K562 (cell line): ENCODE data around the gene CERS6. TPM values are rescaled to one million over a fixed set of nuclear protein-coding genes. Genes with fewer than 3 reads are reported as not detected.

Experiments used
- ATAC-seq: fragments of 200-7000 bp; cut with Tn5 transposase; 3 replicates; pipeline ENCODE4 v1.9.1; 2020; ENCODE audit warnings: moderate library complexity
- BruUV-seq: library from RNA; stranded (reverse); fragments of 400-500 nt; replicated peaks from 2 replicates; lab custom pipeline; 2021; lab: Mats Ljungman, UMichigan
- CTCF ChIA-PET: fragments of 300-600 bp; formaldehyde crosslinking; extraction: SDS; loops from one replicate; lab custom pipeline; 2021; ENCODE audit warnings: low intra/inter-chr PET ratio; lab: Yijun Ruan, JAX
- POLR2A ChIA-PET: fragments of 300-600, 350-650 bp; sonication (Branson Sonifier 250); formaldehyde crosslinking; extraction: SDS; loops from one replicate; lab custom pipeline; 2021; ENCODE audit warnings: antibody characterized with exemption, inconsistent platforms; lab: Yijun Ruan, JAX
- DNase-seq, 4 experiments: peaks; one replicate each; pipeline versions ENCODE4 v3.0.0 to v3.0.0-alpha.2; 2011 to 2018; ENCODE audit warnings: low spot score in 3 of 4, mixed read lengths in 3 of 4; ENCODE audit errors: extremely low read depth in 1 of 4
- FAIRE-seq: peaks from 2 replicates; lab custom pipeline; 2011; peaks lifted over from hg19 to GRCh38; lab: Jason Lieb, UNC
- H2AFZ ChIP-seq: 2 replicates; pipeline ENCODE4 v1.6.0; 2011; ENCODE audit warnings: low read depth, low read length, control low read depth, inconsistent platforms
- H3K27ac ChIP-seq: fragments of 200-600 bp; 3 replicates; pipeline ENCODE4 v1.8.0; 2011; ENCODE audit warnings: low read depth, mild to moderate bottlenecking, control low read depth, inconsistent platforms, low read length, moderate library complexity, mixed read lengths; ENCODE audit errors: extremely low read depth
- H3K27me3 ChIP-seq, 2 experiments: fragments of 300-600 bp in 1 of 2; 2 replicates in 1 of 2; 3 replicates in 1 of 2; pipeline versions ENCODE4 v1.6.0 to v1.8.0; 2011; ENCODE audit warnings: inconsistent platforms in 2 of 2, low read length in 2 of 2, mild to moderate bottlenecking in 1 of 2, mixed read lengths in 1 of 2, moderate library complexity in 1 of 2; ENCODE audit not compliant: control insufficient read depth in 2 of 2, insufficient read depth in 2 of 2
- H3K36me3 ChIP-seq: fragments of 300-600 bp; 3 replicates; pipeline ENCODE4 v1.8.0; 2011; ENCODE audit warnings: mild to moderate bottlenecking, low read length, inconsistent platforms; ENCODE audit not compliant: control insufficient read depth, insufficient read depth
- H3K4me1 ChIP-seq, 2 experiments: fragments of 200-600 bp in 1 of 2; replicated peaks in 1 of 2; 2 replicates in 1 of 2; 3 replicates in 1 of 2; pipeline versions ENCODE4 v1.5.1 to v1.8.0; 2011; ENCODE audit warnings: inconsistent platforms in 2 of 2, low read length in 2 of 2, mild to moderate bottlenecking in 1 of 2, mixed read lengths in 1 of 2, moderate library complexity in 1 of 2; ENCODE audit not compliant: control insufficient read depth in 2 of 2, insufficient read depth in 2 of 2
- H3K4me2 ChIP-seq: 2 replicates; pipeline ENCODE4 v1.6.1; 2011; ENCODE audit warnings: low read length, control low read depth, inconsistent platforms, mixed read lengths; ENCODE audit not compliant: insufficient read depth
- H3K4me3 ChIP-seq: fragments of 200-600 bp; sonication (generic), shearing (Covaris generic); 2 replicates; pipeline ENCODE4 v1.5.1; 2016; ENCODE audit warnings: control low read depth, inconsistent platforms
- H3K79me2 ChIP-seq: fragments of 200-600 bp; 3 replicates; pipeline ENCODE4 v1.8.0; 2011; ENCODE audit warnings: low read length, inconsistent platforms; ENCODE audit not compliant: control insufficient read depth, insufficient read depth
- H3K9ac ChIP-seq, 2 experiments: 2 replicates each; pipeline versions ENCODE4 v1.6.0 to v1.6.1; 2011; ENCODE audit warnings: low read depth in 2 of 2, low read length in 2 of 2, control low read depth in 1 of 2, inconsistent platforms in 1 of 2, mild to moderate bottlenecking in 1 of 2, mixed read lengths in 1 of 2; ENCODE audit not compliant: insufficient read depth in 1 of 2
- H3K9me1 ChIP-seq: one replicate; pipeline ENCODE4 v1.6.0; 2011; ENCODE audit warnings: inconsistent platforms, mild to moderate bottlenecking, low read length, moderate library complexity; ENCODE audit not compliant: control insufficient read depth, insufficient read depth
- H3K9me3 ChIP-seq: replicated peaks from 2 replicates; pipeline ENCODE4 v1.5.1; 2011; ENCODE audit warnings: low read depth, low read length, inconsistent platforms; ENCODE audit not compliant: control insufficient read depth, insufficient read depth
- H4K20me1 ChIP-seq: replicated peaks from 2 replicates; pipeline ENCODE4 v1.6.1; 2011; ENCODE audit warnings: low read length, inconsistent platforms, mixed read lengths; ENCODE audit not compliant: control insufficient read depth, insufficient read depth
- E2F3 ChIP-seq: fragments of 250-450 bp; sonication (Bioruptor Pico); IDR thresholded peaks from 2 replicates; pipeline ENCODE4 v1.4.0; 2020; ENCODE audit warnings: mild to moderate bottlenecking
- HDAC1 ChIP-seq, 2 experiments: fragments of 450-650 bp; IDR thresholded peaks; 2 replicates each; pipeline ENCODE4 v1.6.1; 2016 to 2017; ENCODE audit warnings: inconsistent platforms in 1 of 2, mild to moderate bottlenecking in 1 of 2, moderate library complexity in 1 of 2
- JUND ChIP-seq, 2 experiments: IDR thresholded peaks; 2 replicates in 1 of 2; 3 replicates in 1 of 2; pipeline ENCODE4 v1.6.1; 2011; ENCODE audit warnings: borderline replicate concordance in 2 of 2, low read depth in 2 of 2, low read length in 2 of 2, improper control_type of control experiment in 1 of 2, missing biosample characterization in 1 of 2, missing genetic modification characterization in 1 of 2, missing genetic modification reagents in 1 of 2
- MTA1 ChIP-seq: fragments of 450-650 bp; IDR thresholded peaks from 2 replicates; pipeline ENCODE4 v1.6.1; 2017; ENCODE audit warnings: borderline replicate concordance
- NEUROD1 ChIP-seq: fragments of 150-350 bp; IDR thresholded peaks from 2 replicates; pipeline ENCODE4 v1.6.1; 2014; ENCODE audit warnings: borderline replicate concordance, low read length, low read depth; ENCODE audit not compliant: partially characterized antibody
- NFIC ChIP-seq: fragments of 450-650 bp; IDR thresholded peaks from 2 replicates; pipeline ENCODE4 v1.6.1; 2017; ENCODE audit warnings: mild to moderate bottlenecking, inconsistent platforms
- RBM22 ChIP-seq: fragments of 200-400 bp; formaldehyde crosslinking; IDR thresholded peaks from 2 replicates; pipeline ENCODE4 v1.6.1; 2018; ENCODE audit warnings: low read length, low read depth; ENCODE audit not compliant: poor library complexity, severe bottlenecking
- RCOR1 ChIP-seq, 2 experiments: IDR thresholded peaks; 2 replicates each; pipeline ENCODE4 v1.6.1; 2012; ENCODE audit warnings: low read depth in 2 of 2, low read length in 2 of 2, borderline replicate concordance in 1 of 2, improper control_type of control experiment in 1 of 2
- SLC30A9 ChIP-seq: fragments of 250-450 bp; sonication (Bioruptor Pico); IDR thresholded peaks from 2 replicates; pipeline ENCODE4 v1.8.0; 2022; ENCODE audit warnings: mild to moderate bottlenecking, moderate library complexity
- TAF15 ChIP-seq: fragments of 200-400 bp; formaldehyde crosslinking; IDR thresholded peaks from 2 replicates; pipeline ENCODE4 v1.6.1; 2017; ENCODE audit warnings: mild to moderate bottlenecking, low read depth, low read length, moderate library complexity
- ZNF146 ChIP-seq: IDR thresholded peaks from one replicate; pipeline ENCODE4 v1.6.1; 2018; ENCODE audit warnings: missing compliant biosample characterization; ENCODE audit not compliant: unreplicated experiment
- ZNF239 ChIP-seq: fragments of 250-450 bp; sonication (Bioruptor Pico); IDR thresholded peaks from 2 replicates; pipeline ENCODE4 v1.4.0; 2020; ENCODE audit warnings: mild to moderate bottlenecking
- ZNF274 ChIP-seq: IDR thresholded peaks from 2 replicates; pipeline ENCODE4 v1.6.1; 2011; ENCODE audit warnings: low read depth, mild to moderate bottlenecking, low read length, moderate library complexity, borderline replicate concordance
- ZNF444 ChIP-seq: fragments of 250-450 bp; sonication (Bioruptor Pico); IDR thresholded peaks from 2 replicates; pipeline ENCODE4 v1.4.0; 2020; ENCODE audit warnings: mild to moderate bottlenecking, moderate library complexity
- ZNF766 ChIP-seq: fragments of 200-800 bp; sonication (Bioruptor generic); conservative IDR thresholded peaks from 2 replicates; pipeline ENCODE4 v1.6.1; 2016; ENCODE audit warnings: missing genetic modification characterization, missing compliant biosample characterization
- ZNF79 ChIP-seq: fragments of 250-450 bp; sonication (Bioruptor Pico); IDR thresholded peaks from 2 replicates; pipeline ENCODE4 v1.4.0; 2020; ENCODE audit warnings: low read depth, mild to moderate bottlenecking, moderate library complexity
- WGBS: fragments of 100-300 bp; shearing (Covaris generic); methylation state at CpG from one replicate; pipeline ENCODE4 v1.1.6; 2016; ENCODE audit warnings: low coverage, mixed read lengths; ENCODE audit not compliant: insufficient coverage; ENCODE audit errors: missing lambda C conversion rate; 5-methylcytosine and 5-hydroxymethylcytosine counted together
- in situ Hi-C: fragments of 300-500 bp; cut with MboI; formaldehyde crosslinking; loops from 4 replicates; pipeline ENCODE4 v1.15.0; 2018; ENCODE audit warnings: inconsistent platforms, mixed read lengths
- intact Hi-C: fragments of 100-400 bp; cut with micrococcal nuclease; formaldehyde crosslinking; loops from 2 replicates; pipeline ENCODE4 v1.14.2; 2022
- polyA plus RNA-seq, 8 experiments: library from polyadenylated mRNA; depleted of rRNA in 4 of 8; stranded (reverse) in 5 of 8; unstranded in 3 of 8; fragments of >200 nt; fragmentation: Nextera tagmentation in 2 of 8; fragmentation: Illumina TruSeq in 1 of 8; extraction: Ambion mirVana in 2 of 8; extraction: Trizol in 1 of 8; gene quantifications; 2 replicates each; pipeline versions ENCODE4 v1.2.1 to v1.2.3, GENCODE V29; 2011 to 2014; ENCODE audit warnings: inconsistent platforms in 1 of 8, missing spikeins in 1 of 8
- total RNA-seq, 7 experiments: library from RNA; depleted of rRNA in 6 of 7; stranded (reverse); fragments of >200 nt in 6 of 7; fragmentation: Illumina TruSeq in 2 of 7; extraction: Trizol in 2 of 7; gene quantifications; 2 replicates each; pipeline versions ENCODE4 v1.2.1 to v1.2.3, GENCODE V29; 2011 to 2021; ENCODE audit warnings: low replicate concordance in 1 of 7
- TF ChIP-seq, protein P1 (sequence below): sonication (generic); formaldehyde crosslinking; IDR thresholded peaks from 2 replicates; pipeline ENCODE4 v1.8.0; 2023; ENCODE audit warnings: mild to moderate bottlenecking, missing genetic modification reagents
- TF ChIP-seq, protein P2 (sequence below): fragments of 250-450 bp; sonication (Bioruptor Pico); IDR thresholded peaks from 2 replicates; pipeline ENCODE4 v1.5.0; 2021
- TF ChIP-seq, protein P3 (sequence below): fragments of 250-450 bp; sonication (Bioruptor Pico); IDR thresholded peaks from 2 replicates; pipeline ENCODE4 v1.8.0; 2022; ENCODE audit warnings: inconsistent platforms

The CERS6 gene
- total and polyA plus RNA-seq, 9 of the 15 experiments (the other 6 are each of a cell fraction or from before 2014, with no cell fraction given) = 1.6 to 13.6 (median 11.4) TPM

DNA sequence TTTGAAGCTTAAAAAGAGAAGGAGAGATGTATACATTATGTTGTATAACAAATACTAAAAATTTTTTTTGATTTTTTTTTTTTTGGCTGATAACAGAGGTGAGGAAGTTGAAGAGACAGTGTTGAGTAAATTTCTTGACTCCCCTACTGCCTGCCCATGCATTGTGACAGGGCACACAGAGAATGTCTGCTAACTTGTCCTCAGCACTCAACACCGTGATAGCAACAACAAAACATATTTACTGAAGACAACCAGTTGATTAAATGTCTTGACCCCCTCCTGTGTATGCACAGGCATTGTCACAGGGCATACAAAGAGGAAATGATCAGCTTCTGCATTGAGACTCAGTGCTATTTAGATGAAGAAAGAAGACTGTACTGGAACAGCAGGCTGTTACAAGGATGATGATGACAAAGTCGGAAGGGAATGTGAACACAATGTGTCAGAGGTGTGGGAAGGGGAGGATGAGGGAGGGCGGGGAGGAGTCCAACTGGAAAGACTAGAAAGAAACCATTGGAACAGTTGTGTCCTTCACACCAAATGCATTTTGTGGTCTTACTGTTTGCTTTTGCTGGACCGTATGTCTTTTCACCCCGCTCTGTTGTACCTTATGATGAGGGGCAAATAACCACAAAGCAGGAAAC, 89.5 kb downstream of the CERS6 start:
- Histone ChIP-seq H3K4me1 (no peaks in the 10 kb centered on the region), H3K27me3 (no peaks in the 10 kb centered on the region), H3K4me3 (no peak overlapping the region), H4K20me1 (no peaks in the 10 kb centered on the region), H3K9me3 (no peaks in the 10 kb centered on the region), H2AFZ (no peak overlapping the region), H3K36me3 (no peaks in the 10 kb centered on the region; the same call in 2 of the 3 replicates), H3K27ac (no peak overlapping the region), H3K9ac (no peak overlapping the region), H3K79me2 (no peaks in the 10 kb centered on the region), H3K4me2 (no peak overlapping the region), H3K9me1 (no peaks in the 10 kb centered on the region)
- no peak for TF ChIP-seq E2F3
- TF ChIP-seq, protein P1, sequence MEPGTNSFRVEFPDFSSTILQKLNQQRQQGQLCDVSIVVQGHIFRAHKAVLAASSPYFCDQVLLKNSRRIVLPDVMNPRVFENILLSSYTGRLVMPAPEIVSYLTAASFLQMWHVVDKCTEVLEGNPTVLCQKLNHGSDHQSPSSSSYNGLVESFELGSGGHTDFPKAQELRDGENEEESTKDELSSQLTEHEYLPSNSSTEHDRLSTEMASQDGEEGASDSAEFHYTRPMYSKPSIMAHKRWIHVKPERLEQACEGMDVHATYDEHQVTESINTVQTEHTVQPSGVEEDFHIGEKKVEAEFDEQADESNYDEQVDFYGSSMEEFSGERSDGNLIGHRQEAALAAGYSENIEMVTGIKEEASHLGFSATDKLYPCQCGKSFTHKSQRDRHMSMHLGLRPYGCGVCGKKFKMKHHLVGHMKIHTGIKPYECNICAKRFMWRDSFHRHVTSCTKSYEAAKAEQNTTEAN = no peak
- no peak for TF ChIP-seq RCOR1 (IDR thresholded peaks at IDR 0.05; ENCODE audit: borderline replicate concordance in 1 of 2, low read depth in 2 of 2, low read length in 2 of 2)
- TF ChIP-seq MTA1 = no peak
- TF ChIP-seq HDAC1 (IDR thresholded peaks at IDR 0.05) = no peak
- no peak for TF ChIP-seq ZNF239 (CRISPR knock-in tag)
- no peak for TF ChIP-seq ZNF444 (CRISPR knock-in tag)
- TF ChIP-seq JUND (IDR thresholded peaks at IDR 0.05; ENCODE audit: borderline replicate concordance, low read depth, low read length) = no peak
- no peak for TF ChIP-seq JUND (tag; IDR thresholded peaks at IDR 0.05; ENCODE audit: borderline replicate concordance, low read depth, low read length)
- TF ChIP-seq NFIC = no peak
- no peak for TF ChIP-seq NEUROD1
- no peak for TF ChIP-seq TAF15
- TF ChIP-seq ZNF766 (CRISPR knock-in tag) = no peak
- TF ChIP-seq ZNF79 = no peak
- no peak for TF ChIP-seq SLC30A9 (CRISPR knock-in tag)
- TF ChIP-seq, protein P2, sequence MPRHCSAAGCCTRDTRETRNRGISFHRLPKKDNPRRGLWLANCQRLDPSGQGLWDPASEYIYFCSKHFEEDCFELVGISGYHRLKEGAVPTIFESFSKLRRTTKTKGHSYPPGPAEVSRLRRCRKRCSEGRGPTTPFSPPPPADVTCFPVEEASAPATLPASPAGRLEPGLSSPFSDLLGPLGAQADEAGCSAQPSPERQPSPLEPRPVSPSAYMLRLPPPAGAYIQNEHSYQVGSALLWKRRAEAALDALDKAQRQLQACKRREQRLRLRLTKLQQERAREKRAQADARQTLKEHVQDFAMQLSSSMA (CRISPR knock-in tag) = no peak
- TF ChIP-seq RBM22 = no peak
- no peak for TF ChIP-seq ZNF146
- TF ChIP-seq, protein P3, sequence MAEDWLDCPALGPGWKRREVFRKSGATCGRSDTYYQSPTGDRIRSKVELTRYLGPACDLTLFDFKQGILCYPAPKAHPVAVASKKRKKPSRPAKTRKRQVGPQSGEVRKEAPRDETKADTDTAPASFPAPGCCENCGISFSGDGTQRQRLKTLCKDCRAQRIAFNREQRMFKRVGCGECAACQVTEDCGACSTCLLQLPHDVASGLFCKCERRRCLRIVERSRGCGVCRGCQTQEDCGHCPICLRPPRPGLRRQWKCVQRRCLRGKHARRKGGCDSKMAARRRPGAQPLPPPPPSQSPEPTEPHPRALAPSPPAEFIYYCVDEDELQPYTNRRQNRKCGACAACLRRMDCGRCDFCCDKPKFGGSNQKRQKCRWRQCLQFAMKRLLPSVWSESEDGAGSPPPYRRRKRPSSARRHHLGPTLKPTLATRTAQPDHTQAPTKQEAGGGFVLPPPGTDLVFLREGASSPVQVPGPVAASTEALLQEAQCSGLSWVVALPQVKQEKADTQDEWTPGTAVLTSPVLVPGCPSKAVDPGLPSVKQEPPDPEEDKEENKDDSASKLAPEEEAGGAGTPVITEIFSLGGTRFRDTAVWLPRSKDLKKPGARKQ (CRISPR knock-in tag) = no peak
- no peak for TF ChIP-seq ZNF274
- BruUV-seq = no TSS peak
- intact Hi-C loops (no loop called here), in situ Hi-C loops (no loop called here)
- FAIRE-seq (no peak), ATAC-seq (no peak), DNase-seq (no peak)
- ChIA-PET CTCF (no interaction called here), POLR2A (no interaction called here)
- 55% methylated on average over 5 of the region's 5 CpGs for WGBS
